Measurements from ENCODE around the gene INPP5A. TPM values are rescaled to one million over a fixed set of nuclear protein-coding genes. Genes with fewer than 3 reads are reported as not detected.

The INPP5A gene
- total RNA-seq, 1 donor from 2014 or later: 108 TPM

DNA sequence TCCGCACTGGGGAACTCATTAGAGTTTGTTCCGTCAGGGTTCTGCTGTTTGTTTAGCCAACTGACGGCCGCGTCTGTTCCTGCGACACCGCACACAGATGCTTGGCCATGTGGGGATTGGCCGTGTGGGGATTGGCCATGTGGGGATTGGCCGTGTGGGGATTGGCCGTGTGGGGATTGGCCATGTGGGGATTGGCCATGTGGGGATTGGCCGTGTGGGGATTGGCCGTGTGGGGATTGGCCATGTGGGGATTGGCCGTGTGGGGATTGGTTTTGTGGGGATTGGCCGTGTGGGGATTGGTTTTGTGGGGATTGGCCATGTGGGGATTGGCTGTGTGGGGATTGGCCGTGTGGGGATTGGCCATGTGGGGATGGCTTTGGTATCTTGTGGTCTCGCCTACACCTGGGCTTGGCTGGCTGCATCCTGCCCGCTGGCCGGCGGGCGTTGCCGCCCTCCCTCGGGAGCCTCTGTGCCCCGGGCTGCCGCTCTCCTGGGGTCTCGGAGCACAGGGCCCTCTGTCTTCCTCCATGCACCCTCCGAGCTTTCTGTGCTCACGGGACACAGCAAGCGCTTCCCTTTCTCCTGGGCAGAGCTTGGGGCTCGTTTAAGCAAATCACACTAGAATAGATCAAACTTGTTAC is 185.9 kb downstream of the INPP5A start:
- ATAC-seq: no peak
- no peak for DNase-seq
- intact Hi-C loops (cut with micrococcal nuclease): no loop called here

DNA sequence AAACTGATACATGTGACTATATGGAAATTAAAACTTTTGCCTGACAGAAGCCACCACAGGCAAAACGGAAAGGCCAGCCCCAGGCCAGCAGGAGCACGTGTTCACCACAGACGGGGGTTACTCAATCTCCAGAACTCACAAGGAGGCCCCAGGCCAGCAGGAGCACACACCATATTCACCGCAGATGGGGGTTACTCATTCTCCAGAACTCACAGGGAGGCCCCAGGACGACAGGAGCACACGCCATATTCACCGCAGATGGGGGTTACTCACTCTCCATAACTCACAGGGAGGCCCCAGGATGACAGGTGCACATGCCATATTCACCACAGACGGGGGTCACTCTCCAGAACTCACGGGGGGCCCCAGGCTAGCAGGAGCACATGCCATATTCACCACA is 186.9 kb downstream of the INPP5A start:
- intact Hi-C loops (cut with micrococcal nuclease): no loop called here
- ATAC-seq: no peak
- no peak for DNase-seq

DNA sequence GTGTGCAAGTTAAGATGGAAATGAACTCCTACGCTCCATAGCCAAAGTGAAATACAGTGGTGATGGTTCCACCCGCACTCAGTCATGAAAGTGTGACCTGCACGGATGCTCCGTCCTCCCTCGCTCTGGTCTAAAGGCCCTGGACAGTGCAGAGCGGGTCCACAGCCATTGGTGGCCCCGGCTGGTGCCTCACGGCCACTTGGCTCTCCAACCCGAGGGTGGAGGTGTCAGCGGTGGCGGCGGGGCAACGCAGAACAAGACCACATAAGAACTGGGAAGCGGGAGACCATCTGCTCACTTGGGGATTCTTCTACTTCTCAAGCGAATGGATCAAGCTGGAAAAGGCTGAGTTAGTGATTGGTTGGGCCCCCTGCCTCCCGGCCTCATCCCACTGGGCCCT is 187.6 kb downstream of the INPP5A start:
- ATAC-seq (no peak), DNase-seq (no peak)
- intact Hi-C loops (cut with micrococcal nuclease): no loop called here

DNA sequence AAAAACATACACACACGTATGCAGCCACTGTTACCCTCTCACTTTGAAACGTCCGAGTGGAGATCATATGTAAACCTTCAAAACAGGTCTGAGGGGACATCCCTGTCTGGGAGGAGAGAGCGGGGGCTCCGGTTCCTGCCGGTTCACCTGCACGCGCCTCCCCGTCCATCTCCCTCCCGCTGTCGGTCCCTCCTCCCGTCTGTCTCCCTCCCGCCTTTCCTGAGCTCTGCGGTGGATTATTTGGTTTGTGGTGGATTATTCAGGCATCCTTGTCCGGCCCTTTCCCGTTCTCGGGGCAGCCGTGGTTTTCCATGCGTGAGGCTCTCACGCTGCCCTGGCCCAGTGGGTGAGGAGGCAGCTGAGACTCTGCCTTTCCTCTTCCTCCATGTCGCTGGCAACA is 188.6 kb downstream of the INPP5A start:
- ATAC-seq: no peak
- intact Hi-C loops (cut with micrococcal nuclease): no loop called here
- DNase-seq: no peak

DNA sequence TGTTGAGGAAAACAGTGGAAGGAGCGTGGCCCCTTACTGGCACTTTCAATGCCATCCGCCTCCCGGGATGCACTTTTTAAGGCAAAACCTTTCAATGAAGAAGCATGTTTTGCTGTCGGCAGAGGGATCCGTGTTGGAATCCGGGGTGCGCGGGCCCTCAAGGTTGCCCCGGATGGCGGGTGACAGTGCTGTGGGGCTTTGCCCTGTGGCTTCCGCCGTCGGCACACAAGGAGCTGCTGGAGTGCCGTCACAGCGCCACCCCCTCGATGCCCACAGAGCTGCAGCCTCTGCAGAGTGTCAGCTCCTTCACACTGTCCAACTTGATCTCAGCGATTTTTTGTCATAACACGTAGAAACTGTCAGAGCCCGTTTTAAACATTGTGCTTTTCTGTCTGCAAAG is 189.4 kb downstream of the INPP5A start:
- intact Hi-C loops (cut with micrococcal nuclease): no loop called here
- ATAC-seq: no peak

DNA sequence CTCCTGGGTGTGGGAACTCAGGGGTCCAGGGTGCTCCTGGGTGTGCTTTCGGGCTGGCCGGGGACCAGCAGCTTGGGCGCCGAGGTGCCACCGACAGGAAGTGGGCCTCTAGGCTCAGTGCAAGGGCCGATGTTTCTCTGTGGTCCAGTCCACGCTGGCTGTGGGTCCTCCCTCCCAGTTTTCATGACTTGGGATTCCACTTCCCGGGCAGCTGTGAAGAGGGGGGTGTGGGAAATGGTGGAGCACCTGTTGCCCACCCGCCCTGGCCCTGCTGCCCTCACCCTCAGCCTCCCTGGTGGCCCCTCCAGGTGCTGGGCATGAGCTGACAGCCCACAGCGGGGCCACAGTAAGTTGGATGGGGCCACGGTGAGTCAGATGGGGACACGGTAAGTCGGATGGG is 189.8 kb downstream of the INPP5A start:
- ATAC-seq (no peak), DNase-seq (no peak)
- intact Hi-C loops (cut with micrococcal nuclease): no loop called here

More for the DNA sequence above, 189.4 kb downstream of the INPP5A start:
- DNase-seq: no peak

DNA sequence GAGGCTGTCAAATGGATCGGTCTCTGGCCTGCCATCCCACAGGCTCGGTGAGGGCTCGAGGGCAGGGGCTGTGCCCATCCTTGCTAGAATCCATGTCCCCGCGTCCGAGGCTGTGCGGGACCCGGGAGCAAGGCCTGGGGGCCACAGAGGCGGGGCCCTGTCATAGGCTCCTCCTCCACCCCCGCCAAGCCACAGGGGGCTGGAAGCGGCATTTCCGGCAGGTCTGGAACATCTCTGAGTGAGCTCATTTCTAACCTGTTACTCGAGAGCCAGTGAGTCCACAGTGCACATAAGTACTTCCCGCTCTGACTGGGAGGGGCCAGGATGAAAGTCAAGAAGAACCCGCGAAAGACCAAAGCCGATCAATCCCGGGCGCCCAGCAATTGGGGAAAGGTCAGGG is 190.7 kb downstream of the INPP5A start:
- DNase-seq: no peak
- ATAC-seq: no peak
- intact Hi-C loops (cut with micrococcal nuclease): no loop called here

DNA sequence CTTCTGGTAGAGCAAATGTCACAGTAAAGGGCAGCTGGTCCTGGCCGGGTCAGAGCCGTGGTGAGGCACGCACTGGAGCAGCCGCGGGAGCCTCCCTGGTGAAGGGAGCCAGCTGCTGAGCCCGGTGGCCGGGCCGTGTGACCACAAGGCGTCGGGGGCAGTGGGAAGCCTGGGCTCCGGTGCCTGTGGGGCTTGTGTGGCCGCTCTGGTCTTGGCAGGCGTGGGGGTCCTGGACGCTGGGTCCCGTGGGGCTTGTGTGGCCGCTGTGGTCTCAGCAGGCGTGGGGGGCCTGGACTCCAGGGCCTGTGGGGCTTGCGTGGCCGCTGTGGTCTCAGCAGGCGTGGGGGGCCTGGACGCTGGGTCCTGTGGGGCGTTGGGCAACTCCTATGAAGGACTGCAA is 191.2 kb downstream of the INPP5A start:
- ATAC-seq (no peak), DNase-seq (no peak)
- intact Hi-C loops (cut with micrococcal nuclease): no loop called here

DNA sequence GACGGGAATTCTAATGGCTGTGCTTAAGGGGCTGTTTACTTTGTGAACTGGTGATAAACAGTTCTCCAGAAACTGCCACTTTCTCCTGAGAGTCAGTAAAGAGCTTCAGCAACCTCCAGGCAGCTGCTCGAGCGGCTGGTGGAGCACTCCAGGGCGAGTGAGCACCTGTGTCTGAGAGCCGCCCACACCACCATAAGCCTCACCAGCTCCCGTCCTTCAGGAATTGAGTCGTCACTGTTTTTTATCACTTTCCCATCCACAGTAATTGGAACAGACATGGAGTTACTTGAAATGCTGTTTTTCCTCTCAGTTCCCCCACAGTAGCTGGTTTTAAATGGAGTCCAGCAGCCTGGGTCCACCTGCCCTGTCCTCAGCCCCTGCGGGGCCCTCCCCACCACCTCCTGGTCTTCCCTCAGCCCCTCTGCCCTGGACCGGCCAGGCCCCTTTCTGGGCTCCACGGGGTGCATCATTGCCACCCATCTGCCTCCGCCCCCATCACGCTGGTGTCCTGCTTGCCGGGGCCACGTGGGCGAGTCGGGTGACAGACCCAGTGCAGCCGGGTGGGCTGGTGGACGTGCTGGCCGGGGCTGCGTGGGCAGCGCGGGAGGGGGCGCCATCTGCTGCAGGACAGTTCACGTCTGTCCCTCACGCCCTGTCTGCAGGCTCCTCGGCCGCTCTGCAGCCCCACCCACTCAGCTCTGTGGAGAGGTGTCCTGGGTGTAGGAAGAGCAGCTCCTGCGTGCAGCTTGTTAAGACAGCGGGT is 192.4 kb downstream of the INPP5A start:
- intact Hi-C loops (cut with micrococcal nuclease): no loop called here
- DNase-seq (no peak), ATAC-seq (no peak)

DNA sequence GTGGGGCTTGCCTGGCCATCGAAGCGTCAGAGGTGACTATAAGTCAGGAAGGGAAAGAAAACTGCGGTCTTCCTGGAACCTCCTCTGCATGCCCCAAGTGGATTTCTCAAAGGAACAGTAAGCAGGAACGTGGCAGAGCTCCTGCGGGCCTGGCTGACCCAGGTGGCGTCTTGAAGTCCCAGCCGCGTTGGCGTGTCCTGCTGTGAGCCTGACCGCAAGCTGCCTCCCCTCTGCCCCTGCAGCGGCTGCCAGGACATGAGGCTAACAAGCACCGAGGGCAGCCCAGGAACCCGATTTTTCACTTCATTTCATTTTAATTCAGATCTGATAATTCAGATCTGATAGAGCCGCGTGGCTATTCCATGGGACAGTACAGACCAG is 193.0 kb downstream of the INPP5A start:
- intact Hi-C loops (cut with micrococcal nuclease): no loop called here
- no peak for ATAC-seq
- DNase-seq: no peak

DNA sequence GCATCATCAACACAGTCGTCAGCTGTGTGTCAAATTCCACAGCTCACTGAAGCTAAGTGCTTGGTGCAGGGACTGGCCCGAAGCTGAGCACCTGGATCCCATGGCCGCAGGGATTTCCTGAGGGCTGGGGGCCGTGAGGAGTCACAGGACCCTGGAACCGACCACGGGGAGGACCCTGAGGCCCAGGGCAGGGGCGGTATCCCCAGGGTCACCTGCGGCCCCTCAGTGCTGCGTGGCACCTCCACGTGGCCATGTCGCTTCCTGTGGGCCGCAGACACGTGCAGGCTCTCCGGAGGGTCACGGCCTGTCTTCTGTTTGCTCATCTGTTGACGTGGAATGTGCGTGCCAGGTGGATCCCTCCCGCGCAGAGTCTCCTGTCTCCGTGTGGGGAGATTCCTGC is 194.9 kb downstream of the INPP5A start:
- no peak for DNase-seq
- intact Hi-C loops (cut with micrococcal nuclease): no loop called here
- ATAC-seq: no peak

DNA sequence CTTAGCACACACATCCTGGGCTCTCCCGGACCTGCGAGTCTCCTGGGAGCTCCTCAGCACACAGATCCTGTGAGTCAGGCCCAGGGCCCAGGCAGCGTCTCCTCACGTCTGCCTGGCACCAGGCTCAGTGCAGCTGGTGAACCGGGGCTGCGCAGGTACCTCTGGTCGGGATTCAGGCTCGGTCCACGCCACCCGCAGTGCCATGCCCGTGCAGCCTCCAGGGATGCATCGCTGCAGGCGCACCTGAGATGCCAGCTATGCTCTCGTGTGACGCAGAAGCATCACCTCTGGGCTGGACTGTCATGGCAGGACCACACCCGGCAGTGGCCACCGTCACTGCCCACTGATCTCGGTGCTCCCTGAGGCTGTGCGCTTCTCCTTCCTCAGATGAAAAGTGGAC is 196.3 kb downstream of the INPP5A start:
- intact Hi-C loops (cut with micrococcal nuclease): no loop called here
- ATAC-seq: no peak
- no peak for DNase-seq

DNA sequence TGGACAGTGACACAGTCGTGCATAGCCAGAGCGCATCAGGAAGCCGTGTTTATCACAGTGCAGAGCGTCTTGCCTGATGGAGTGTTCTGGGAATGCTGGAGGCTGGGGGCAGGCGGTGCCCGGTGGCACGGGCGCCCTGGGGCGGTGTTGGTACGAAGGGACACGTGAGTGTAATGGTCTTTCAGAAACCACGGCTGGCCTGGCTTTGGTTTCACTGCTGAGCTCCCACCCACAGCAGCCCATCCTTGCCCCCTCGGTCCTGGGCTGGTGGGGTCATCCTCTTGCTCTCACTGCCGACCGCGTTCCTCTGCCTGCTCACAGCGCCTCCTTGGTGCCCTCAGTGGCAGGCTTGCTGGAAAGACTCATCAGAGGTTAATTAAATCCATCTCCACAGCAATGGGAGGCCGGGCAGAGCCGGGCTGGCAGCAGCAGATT is 197.8 kb downstream of the INPP5A start:
- intact Hi-C loops (cut with micrococcal nuclease): no loop called here
- ATAC-seq: no peak

DNA sequence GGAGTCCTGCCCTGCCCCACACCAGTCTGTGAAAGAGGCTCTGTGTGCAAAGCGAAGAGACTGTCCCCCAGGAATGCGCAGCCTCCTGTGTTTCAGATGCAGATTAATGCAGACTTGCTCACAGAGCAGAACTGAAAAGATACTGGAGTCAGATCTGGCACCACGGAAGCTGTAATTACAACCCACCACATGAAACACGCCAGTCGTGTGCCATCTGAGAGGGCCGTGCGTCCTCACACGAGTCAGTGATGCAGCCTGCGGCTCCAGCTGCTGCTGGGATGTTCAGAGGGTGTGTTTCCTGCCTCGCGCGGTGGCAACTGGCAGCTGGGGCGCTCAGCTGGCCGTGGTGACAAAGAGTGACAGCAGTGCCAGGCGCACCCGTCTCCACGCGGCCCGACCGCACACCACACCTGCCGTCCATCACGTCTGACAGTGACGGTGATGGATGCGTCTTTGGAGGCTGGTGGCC is 198.4 kb downstream of the INPP5A start:
- intact Hi-C loops (cut with micrococcal nuclease): no loop called here
- DNase-seq (no peak), ATAC-seq (no peak)

More for the DNA sequence above, 197.8 kb downstream of the INPP5A start:
- no peak for DNase-seq

DNA sequence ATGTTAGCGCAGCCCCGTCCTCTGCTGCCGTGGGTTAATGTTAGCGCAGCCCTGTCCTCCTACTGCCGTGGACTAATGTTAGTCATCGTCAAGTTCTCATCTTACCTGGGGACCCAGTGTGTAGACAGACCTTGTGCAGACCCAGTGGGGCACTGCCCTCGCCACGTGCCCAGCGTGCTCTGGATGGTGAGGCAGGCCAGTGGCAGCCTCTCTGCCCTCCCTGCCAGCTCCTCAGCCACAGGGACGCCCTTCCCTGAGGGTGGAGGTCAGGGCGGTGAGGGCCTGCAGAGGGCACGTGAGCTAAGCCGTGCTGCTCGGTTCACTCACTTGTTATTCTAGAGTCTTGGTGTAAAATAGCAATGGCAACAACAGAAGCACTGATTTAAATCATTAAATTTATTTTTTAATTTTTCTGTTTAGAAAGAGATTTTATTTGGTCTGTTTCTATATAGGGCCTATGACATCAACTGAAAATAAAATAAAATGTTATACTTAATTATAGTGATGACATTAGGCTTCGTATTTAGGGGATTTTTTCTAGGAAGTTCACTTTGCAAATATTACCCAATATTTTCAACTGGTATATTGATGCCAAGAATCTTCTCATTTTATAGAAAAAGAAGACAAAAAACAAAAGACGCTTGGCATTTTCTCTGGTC is 199.9 kb downstream of the INPP5A start:
- DNase-seq: peak; percentile 79
- peak; percentile 96 for ATAC-seq
- intact Hi-C loops (cut with micrococcal nuclease): no loop called here

DNA sequence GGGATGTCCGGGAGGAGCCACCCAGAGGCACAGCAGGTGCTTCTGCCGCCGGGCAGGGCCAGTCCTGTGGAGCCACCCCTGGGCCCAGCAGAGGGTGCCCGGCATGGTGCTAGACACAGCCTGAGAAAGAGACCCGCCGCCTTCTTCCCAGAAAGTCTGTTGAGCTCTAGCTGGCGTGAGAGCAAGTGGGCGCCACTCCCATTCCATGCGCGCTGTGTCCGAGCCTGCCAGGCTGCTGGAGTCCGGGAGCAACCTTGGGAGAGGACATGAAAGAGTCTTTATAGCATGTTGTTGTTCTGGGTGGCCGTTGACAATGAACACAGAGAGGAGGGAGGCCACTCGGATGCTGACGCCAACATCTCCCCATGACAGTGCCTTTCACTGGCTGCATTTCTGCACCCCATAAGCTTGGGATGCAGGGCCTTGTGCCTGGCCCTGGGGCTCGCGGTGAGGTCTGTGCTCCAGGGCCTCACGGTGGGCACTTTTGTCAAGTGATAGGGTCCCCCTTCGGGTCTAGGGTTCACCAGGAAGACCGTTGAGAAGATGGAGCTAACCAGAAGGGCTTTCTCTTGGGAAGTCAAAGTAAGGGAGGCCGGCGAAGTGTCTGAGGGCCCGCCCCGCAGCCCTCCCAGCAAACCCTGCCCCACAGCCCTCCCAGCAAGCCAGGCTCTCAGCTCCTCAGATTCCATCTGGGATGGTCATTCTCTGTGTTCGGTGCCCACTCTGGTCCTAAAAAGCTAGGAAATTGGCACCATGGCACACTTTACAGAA is 201.1 kb downstream of the INPP5A start:
- ATAC-seq (peak; percentile 32), DNase-seq (peak; percentile 57)
- intact Hi-C loops (cut with micrococcal nuclease): no loop called here

DNA sequence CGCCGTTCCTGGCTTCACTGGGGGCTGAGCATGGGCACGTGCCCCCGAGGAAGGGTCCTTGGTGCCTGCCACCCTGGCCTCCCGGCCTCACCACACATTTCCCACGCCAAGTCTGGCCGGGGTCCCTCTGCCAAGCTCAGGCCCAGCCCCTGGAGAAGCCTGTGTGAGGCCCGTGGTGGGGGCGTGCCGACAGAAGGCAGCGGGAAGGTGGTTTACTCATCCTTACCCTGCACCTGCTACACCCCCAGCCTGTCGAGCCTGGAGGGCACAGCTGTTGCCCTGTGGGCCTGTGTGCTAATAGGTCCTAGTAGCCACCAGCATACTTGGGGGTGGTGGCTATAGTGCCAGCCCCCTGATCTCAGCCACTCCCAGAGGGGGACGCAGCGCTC is 201.6 kb downstream of the INPP5A start:
- ATAC-seq (no peak), DNase-seq (no peak)
- intact Hi-C loops (cut with micrococcal nuclease): no loop called here

DNA sequence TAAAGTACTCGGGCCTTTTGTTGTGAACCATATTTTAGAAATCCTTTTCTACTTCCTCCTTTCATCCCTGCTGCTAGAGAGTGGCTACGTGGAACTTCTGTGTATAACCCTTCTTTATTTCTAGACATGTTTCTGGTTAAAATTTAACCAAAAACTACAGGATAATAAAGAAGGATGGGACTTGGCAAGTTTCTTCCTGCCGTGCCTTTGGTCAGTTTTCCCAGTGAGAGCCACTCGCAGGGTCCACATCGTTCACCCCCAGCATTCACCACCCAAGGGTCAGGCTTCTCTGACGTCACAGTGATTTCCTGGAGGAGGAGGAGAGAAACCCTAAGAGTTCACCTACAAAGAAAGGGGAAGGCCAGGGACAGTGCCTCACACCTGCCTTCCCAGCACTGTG is 203.0 kb downstream of the INPP5A start:
- DNase-seq (no peak), ATAC-seq (no peak)
- intact Hi-C loops (cut with micrococcal nuclease): no loop called here

DNA sequence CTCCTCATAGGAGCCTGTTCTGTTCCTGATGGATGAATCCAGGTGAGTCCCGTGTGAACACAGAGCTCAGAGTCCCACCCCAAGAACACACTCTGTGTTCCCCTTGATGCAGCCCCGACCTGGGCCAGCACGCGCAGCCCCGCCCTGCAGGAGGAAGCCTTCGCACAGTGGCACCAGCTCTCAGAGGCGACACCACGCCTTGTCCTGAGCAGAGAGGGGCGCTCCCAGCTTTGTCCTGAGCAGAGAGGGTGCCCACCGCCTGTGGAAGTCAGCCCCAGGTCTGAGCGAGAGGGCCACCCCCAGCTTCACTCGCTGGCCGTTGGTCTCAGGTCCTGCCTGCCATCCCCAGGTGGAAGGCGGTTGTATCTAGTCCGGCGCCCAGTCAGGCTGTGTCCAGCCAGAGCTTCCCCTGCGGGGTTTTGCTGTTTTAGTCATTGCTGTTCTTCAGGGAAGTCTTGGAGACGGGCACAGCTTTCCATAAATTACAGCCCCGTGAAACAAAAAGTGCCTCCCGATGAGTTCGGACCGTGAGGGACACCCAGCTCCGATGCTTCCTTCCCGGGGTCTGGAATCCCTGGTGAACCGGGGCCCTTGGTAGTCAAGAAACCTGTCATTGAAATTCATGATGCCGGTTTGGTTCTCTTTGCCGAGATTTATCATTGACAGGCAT is 204.7 kb downstream of the INPP5A start:
- intact Hi-C loops (cut with micrococcal nuclease): no loop called here
- DNase-seq (no peak), ATAC-seq (no peak)
